GM23338 (cell line): Measurements from ENCODE around the gene XPO6. TPM values are rescaled to one million over a fixed set of nuclear protein-coding genes. Genes with fewer than 3 reads are reported as not detected.

Experiments used
- ATAC-seq: fragments of 200-7000 bp; cut with Tn5 transposase; 3 replicates; pipeline ENCODE4 v1.9.1; 2020
- DNase-seq: peaks from one replicate; pipeline ENCODE4 v3.0.0-alpha.2; 2015; ENCODE audit warnings: low spot score
- H2AFZ ChIP-seq: fragments of 200-600 bp; sonication (generic); 2 replicates; pipeline ENCODE4 v1.8.0; 2016; ENCODE audit warnings: antibody characterized with exemption, mild to moderate bottlenecking, moderate library complexity
- H3F3A ChIP-seq: fragments of 200-600 bp; sonication (generic); replicated peaks from 2 replicates; pipeline ENCODE4 v1.8.0; 2017; ENCODE audit warnings: antibody characterized with exemption, mixed run types, low read depth
- H3K27ac ChIP-seq: fragments of 200-600 bp; sonication (generic); 2 replicates; pipeline ENCODE4 v1.6.1; 2016; ENCODE audit warnings: low read depth
- H3K27me3 ChIP-seq: fragments of 200-600 bp; sonication (generic); 2 replicates; pipeline ENCODE4 v1.8.0; 2016; ENCODE audit warnings: mild to moderate bottlenecking, mixed run types, moderate library complexity; ENCODE audit not compliant: insufficient read depth
- H3K36me3 ChIP-seq: fragments of 200-600 bp; sonication (generic); 2 replicates; pipeline ENCODE4 v1.8.0; 2016; ENCODE audit warnings: mild to moderate bottlenecking; ENCODE audit not compliant: insufficient read depth
- H3K4me1 ChIP-seq: fragments of 200-600 bp; sonication (generic); 2 replicates; pipeline ENCODE4 v1.8.0; 2016; ENCODE audit warnings: mild to moderate bottlenecking, moderate library complexity; ENCODE audit not compliant: insufficient read depth
- H3K4me2 ChIP-seq: fragments of 200-600 bp; sonication (generic); 2 replicates; pipeline ENCODE4 v1.7.1; 2017; ENCODE audit warnings: mixed run types
- H3K4me3 ChIP-seq: fragments of 200-600 bp; sonication (generic); 2 replicates; pipeline ENCODE4 v1.6.1; 2016; ENCODE audit warnings: mixed run types
- H3K79me2 ChIP-seq: fragments of 200-600 bp; sonication (generic); replicated peaks from 2 replicates; pipeline ENCODE4 v1.8.0; 2017; ENCODE audit warnings: mild to moderate bottlenecking; ENCODE audit not compliant: insufficient read depth
- H3K9me2 ChIP-seq: fragments of 200-600 bp; sonication (generic); 2 replicates; pipeline ENCODE4 v1.8.0; 2017; ENCODE audit not compliant: insufficient read depth
- H4K20me1 ChIP-seq: fragments of 200-600 bp; sonication (generic); replicated peaks from 2 replicates; pipeline ENCODE4 v1.8.0; 2017; ENCODE audit warnings: mild to moderate bottlenecking; ENCODE audit not compliant: insufficient read depth
- H3K27ac Mint-ChIP-seq: 2 replicates; pipeline ENCODE4 v1.8.0; 2020; ENCODE audit warnings: inconsistent platforms, mild to moderate bottlenecking, moderate library complexity, mixed read lengths
- H3K27me3 Mint-ChIP-seq: 3 replicates; pipeline ENCODE4 v1.8.0; 2022; ENCODE audit warnings: low read depth, mild to moderate bottlenecking, moderate library complexity, mixed read lengths, inconsistent platforms; ENCODE audit not compliant: insufficient read depth, poor library complexity
- H3K36me3 Mint-ChIP-seq: 3 replicates; pipeline ENCODE4 v1.8.0; 2021; ENCODE audit warnings: low read depth, mild to moderate bottlenecking, inconsistent platforms, moderate library complexity, mixed read lengths
- H3K4me1 Mint-ChIP-seq: 3 replicates; pipeline ENCODE4 v1.8.0; 2020; ENCODE audit warnings: mild to moderate bottlenecking, inconsistent platforms, mixed read lengths
- H3K4me3 Mint-ChIP-seq: 3 replicates; pipeline ENCODE4 v1.8.0; 2021; ENCODE audit warnings: moderate library complexity, mild to moderate bottlenecking, inconsistent platforms, mixed read lengths
- H3K9me3 Mint-ChIP-seq: 3 replicates; pipeline ENCODE4 v1.8.0; 2020; ENCODE audit warnings: moderate library complexity, mild to moderate bottlenecking, inconsistent platforms, mixed read lengths
- CTCF ChIP-seq, 2 experiments: fragments of 200-600 bp in 1 of 2; sonication (generic) in 1 of 2; conservative IDR thresholded peaks; 2 replicates each; pipeline versions ENCODE4 v1.5.1 to v1.6.1; 2016 to 2017; ENCODE audit warnings: antibody characterized with exemption in 2 of 2, low read depth in 2 of 2, mild to moderate bottlenecking in 2 of 2, moderate library complexity in 1 of 2
- ETS1 ChIP-seq: IDR thresholded peaks from 2 replicates; pipeline ENCODE4 v1.6.1; 2016; ENCODE audit warnings: antibody characterized with exemption
- EZH2phosphoT487 ChIP-seq: fragments of 200-600 bp; sonication (generic); IDR thresholded peaks from one replicate; pipeline ENCODE4 v1.8.1; 2018; ENCODE audit warnings: antibody characterized with exemption; ENCODE audit not compliant: unreplicated experiment
- JUNB ChIP-seq: IDR thresholded peaks from one replicate; pipeline ENCODE4 v1.6.1; 2016; ENCODE audit warnings: antibody characterized with exemption; ENCODE audit not compliant: unreplicated experiment
- NANOG ChIP-seq: IDR thresholded peaks from 2 replicates; pipeline ENCODE4 v1.6.1; 2016; ENCODE audit warnings: antibody characterized with exemption, borderline replicate concordance
- REST ChIP-seq: IDR thresholded peaks from one replicate; pipeline ENCODE4 v1.6.1; 2018; ENCODE audit warnings: antibody characterized with exemption; ENCODE audit not compliant: unreplicated experiment
- ZNF114 ChIP-seq: fragments of 250-450 bp; sonication (Bioruptor Pico); IDR thresholded peaks from 2 replicates; pipeline ENCODE4 v1.5.0; 2020; ENCODE audit warnings: mild to moderate bottlenecking, moderate library complexity
- ZNF331 ChIP-seq: fragments of 250-450 bp; sonication (Bioruptor Pico); IDR thresholded peaks from 2 replicates; pipeline ENCODE4 v1.5.0; 2020; ENCODE audit warnings: low read depth, mild to moderate bottlenecking, moderate library complexity
- polyA plus RNA-seq: library from polyadenylated mRNA; unstranded; fragments of >200 nt; fragmentation: Nextera tagmentation; extraction: Ambion mirVana; gene quantifications from 2 replicates; pipeline ENCODE4 v1.2.1, GENCODE V29; 2016
- total RNA-seq: library from RNA; depleted of rRNA; stranded (reverse); fragments of >200 nt; shearing (Covaris generic); gene quantifications from 2 replicates; pipeline ENCODE4 v1.2.3, GENCODE V29; 2014

XPO6 gene
- total and polyA plus RNA-seq, 2 experiments from 2014 or later: 83.9 to 178 TPM

- Histone ChIP-seq H3K27me3 (no peaks in the 10 kb centered on the region), H4K20me1 (0 out of 2 replicates have a peak, but pooled peaks cover 3% of the 10 kb centered on the region), H3K79me2 (peaks cover 22% of the 10 kb centered on the region), H3F3A (no peaks in the 10 kb centered on the region), H3K36me3 (peaks cover 24% of the 10 kb centered on the region; the same call in 1 of the 2 replicates), H3K4me2 (no peak overlapping the region), H3K9me2 (no peaks in the 10 kb centered on the region), H3K4me3 (no peak overlapping the region), H3K27ac (no peak overlapping the region), H3K4me1 (no peaks in the 10 kb centered on the region), H2AFZ (no peak overlapping the region)
- peaks cover 3% of the 10 kb centered on the region for H3K27me3 Mint-ChIP-seq
- H3K9me3 Mint-ChIP-seq: no peaks in the 10 kb centered on the region
- TF ChIP-seq REST: no peak
- peak in 1 of 2 experiments; percentile 28; a peak in 2 of 4 replicates for TF ChIP-seq CTCF (conservative IDR thresholded peaks at IDR 0.05; ENCODE audit: low read depth in 2 of 2)
- peaks cover 52% of the 10 kb centered on the region for H3K36me3 Mint-ChIP-seq
- H3K4me1 Mint-ChIP-seq: peaks cover 9% of the 10 kb centered on the region; the same call in 2 of the 3 replicates
- DNase-seq (no peak), ATAC-seq (no peak)
- peak overlapping the region; percentile 18 for H3K27ac Mint-ChIP-seq
- H3K4me3 Mint-ChIP-seq: no peak overlapping the region
Measured at GRCh38 chr16:28136751-28137434, 74.9 kb downstream of the XPO6 start.

DNA sequence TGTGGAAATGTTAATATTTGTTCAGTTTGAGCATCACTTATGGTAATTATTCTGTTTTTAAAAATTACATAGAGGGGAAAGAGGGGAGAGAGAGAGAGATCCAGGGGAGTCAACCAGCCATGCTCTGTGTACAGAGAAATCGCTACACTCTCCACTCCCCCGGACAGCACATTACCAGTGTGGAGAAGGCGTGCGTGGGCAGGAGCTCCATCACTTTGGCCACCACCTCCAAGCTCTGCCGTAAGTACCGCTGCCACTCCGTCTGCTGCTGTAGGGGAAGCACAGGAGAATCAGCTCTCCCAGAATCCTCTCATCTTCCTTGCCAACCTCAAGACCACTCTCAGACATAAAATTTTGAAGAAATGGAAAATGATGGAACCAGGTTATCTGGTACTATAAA is 78.1 kb downstream of the XPO6 start:
- DNase-seq: no peak
- peaks cover 22% of the 10 kb centered on the region; the same call in 1 of the 2 replicates for H3K36me3 ChIP-seq
- Mint-ChIP-seq H3K36me3 (peaks cover 67% of the 10 kb centered on the region), H3K4me1 (peaks cover 13% of the 10 kb centered on the region; the same call in 2 of the 3 replicates), H3K4me3 (no peak overlapping the region), H3K9me3 (no peaks in the 10 kb centered on the region), H3K27ac (no peak overlapping the region), H3K27me3 (peaks cover 1% of the 10 kb centered on the region)
- no peaks in the 10 kb centered on the region for H3K4me1 ChIP-seq
- H3K79me2 ChIP-seq: peaks cover 21% of the 10 kb centered on the region
- no peak overlapping the region for H3K4me3 ChIP-seq
- H4K20me1 ChIP-seq: 0 out of 2 replicates have a peak, but pooled peaks cover 3% of the 10 kb centered on the region
- H3F3A ChIP-seq: no peaks in the 10 kb centered on the region
- H3K27me3 ChIP-seq: no peaks in the 10 kb centered on the region
- H3K4me2 ChIP-seq: no peak overlapping the region
- ATAC-seq: no peak
- no peak overlapping the region for H2AFZ ChIP-seq
- no peak overlapping the region for H3K27ac ChIP-seq
- H3K9me2 ChIP-seq: no peaks in the 10 kb centered on the region
- TF ChIP-seq REST: no peak
- no peak for TF ChIP-seq CTCF (conservative IDR thresholded peaks at IDR 0.05; ENCODE audit: low read depth in 2 of 2)
- TF ChIP-seq ZNF331 (CRISPR knock-in tag): no peak
- no peak for TF ChIP-seq NANOG
- TF ChIP-seq JUNB: no peak
- TF ChIP-seq EZH2phosphoT487: no peak
- TF ChIP-seq ETS1: no peak
- TF ChIP-seq ZNF114 (CRISPR knock-in tag): no peak
